ENCODE data around the gene ALDH7A1. TPM values are rescaled to one million over a fixed set of nuclear protein-coding genes. Genes with fewer than 3 reads are reported as not detected.
"Not testable (repeated sequence)": the region's sequence is repeated elsewhere in the genome, so short reads cannot be mapped to it uniquely, and the experiment has no call there.

ALDH7A1 gene
- total RNA-seq, 1 donor from 2014 or later: 128 TPM

GRCh38 chr5:126575644-126576043, 19.4 kb downstream of the ALDH7A1 start:
- no peak for DNase-seq (ENCODE audit: low spot score)
- Mint-ChIP-seq H3K4me3 (no peak overlapping the region), H3K4me1 (no peaks in the 10 kb centered on the region), H3K27ac (no peak overlapping the region), H3K9me3 (no peaks in the 10 kb centered on the region), H3K27me3 (ENCODE audit: insufficient read depth, low read depth) (no peaks in the 10 kb centered on the region), H3K36me3 (peaks cover 25% of the 10 kb centered on the region)
- H3F3A ChIP-seq (ENCODE audit: low read depth): no peaks in the 10 kb centered on the region
- H3K9ac ChIP-seq: no peak overlapping the region
- no peak overlapping the region for H2AFZ ChIP-seq (replicated peaks)
- no peak overlapping the region for H3K4me3 ChIP-seq
- TF ChIP-seq EZH2 (IDR thresholded peaks at IDR 0.05) (no peak), EZH2phosphoT487 (IDR thresholded peaks at IDR 0.05) (no peak), CTCF (IDR thresholded peaks at IDR 0.05) (no peak)
- no peaks in the 10 kb centered on the region for H3K9me3 ChIP-seq (ENCODE audit: low read depth)
- H3K27ac ChIP-seq: no peak overlapping the region
- peaks cover 19% of the 10 kb centered on the region for H3K36me3 ChIP-seq
- H3K79me2 ChIP-seq (ENCODE audit: low read depth): peaks cover 5% of the 10 kb centered on the region
- no peak overlapping the region for H3K4me2 ChIP-seq
- no peaks in the 10 kb centered on the region for H4K20me1 ChIP-seq (ENCODE audit: low read depth)
- no peaks in the 10 kb centered on the region for H3K27me3 ChIP-seq
- H3K4me1 ChIP-seq: no peaks in the 10 kb centered on the region

GRCh38 chr5:126568206-126568755, 26.7 kb downstream of the ALDH7A1 start:
- no peak overlapping the region for H2AFZ ChIP-seq (replicated peaks)
- Mint-ChIP-seq H3K27me3 (ENCODE audit: insufficient read depth, low read depth) (no peaks in the 10 kb centered on the region), H3K36me3 (peaks cover 27% of the 10 kb centered on the region), H3K9me3 (no peaks in the 10 kb centered on the region), H3K4me3 (no peak overlapping the region), H3K4me1 (no peaks in the 10 kb centered on the region), H3K27ac (no peak overlapping the region)
- H3K4me2 ChIP-seq: no peak overlapping the region
- H3F3A ChIP-seq (ENCODE audit: low read depth): no peaks in the 10 kb centered on the region
- no peak overlapping the region for H3K27ac ChIP-seq
- H3K4me3 ChIP-seq: no peak overlapping the region
- no peaks in the 10 kb centered on the region for H3K4me1 ChIP-seq
- DNase-seq (ENCODE audit: low spot score): no peak
- no peaks in the 10 kb centered on the region for H3K27me3 ChIP-seq
- H3K9ac ChIP-seq: no peak overlapping the region
- H3K9me3 ChIP-seq (ENCODE audit: low read depth): no peaks in the 10 kb centered on the region
- TF ChIP-seq EZH2 (IDR thresholded peaks at IDR 0.05): no peak
- H3K79me2 ChIP-seq (ENCODE audit: low read depth): no peaks in the 10 kb centered on the region
- H4K20me1 ChIP-seq (ENCODE audit: low read depth): no peaks in the 10 kb centered on the region
- peaks cover 18% of the 10 kb centered on the region for H3K36me3 ChIP-seq

GRCh38 chr5:126562823-126563222, 32.2 kb downstream of the ALDH7A1 start:
- no peaks in the 10 kb centered on the region for H3K4me1 Mint-ChIP-seq
- H3K4me3 ChIP-seq: no peak overlapping the region
- no peaks in the 10 kb centered on the region for H3K9me3 Mint-ChIP-seq
- no peak overlapping the region for H3K4me2 ChIP-seq
- TF ChIP-seq EZH2phosphoT487 (IDR thresholded peaks at IDR 0.05) (no peak), CTCF (IDR thresholded peaks at IDR 0.05) (no peak), EZH2 (IDR thresholded peaks at IDR 0.05) (no peak)
- no peak for DNase-seq (ENCODE audit: low spot score)
- H3K79me2 ChIP-seq (ENCODE audit: low read depth): no peaks in the 10 kb centered on the region
- H3K36me3 ChIP-seq: no peaks in the 10 kb centered on the region
- H3K9me3 ChIP-seq (ENCODE audit: low read depth): no peaks in the 10 kb centered on the region
- H3K27ac ChIP-seq: no peak overlapping the region
- H3F3A ChIP-seq (ENCODE audit: low read depth): no peaks in the 10 kb centered on the region
- H3K27me3 ChIP-seq: no peaks in the 10 kb centered on the region
- no peaks in the 10 kb centered on the region for H4K20me1 ChIP-seq (ENCODE audit: low read depth)
- no peaks in the 10 kb centered on the region for H3K27me3 Mint-ChIP-seq (ENCODE audit: insufficient read depth, low read depth)
- H2AFZ ChIP-seq (replicated peaks): no peak overlapping the region
- no peak overlapping the region for H3K4me3 Mint-ChIP-seq
- H3K27ac Mint-ChIP-seq: no peak overlapping the region
- no peak overlapping the region for H3K9ac ChIP-seq
- peaks cover 32% of the 10 kb centered on the region for H3K36me3 Mint-ChIP-seq
- no peaks in the 10 kb centered on the region for H3K4me1 ChIP-seq

GRCh38 chr5:126561908-126562307, 33.1 kb downstream of the ALDH7A1 start:
- H3K9me3 Mint-ChIP-seq: no peaks in the 10 kb centered on the region
- H3K36me3 ChIP-seq: no peaks in the 10 kb centered on the region
- H3K27ac ChIP-seq: no peak overlapping the region
- no peak overlapping the region for H3K4me3 ChIP-seq
- no peaks in the 10 kb centered on the region for H3K9me3 ChIP-seq (ENCODE audit: low read depth)
- H3K36me3 Mint-ChIP-seq: peaks cover 32% of the 10 kb centered on the region
- H3K9ac ChIP-seq: no peak overlapping the region
- H3K4me1 ChIP-seq: no peaks in the 10 kb centered on the region
- no peak for DNase-seq (ENCODE audit: low spot score)
- H3K79me2 ChIP-seq (ENCODE audit: low read depth): no peaks in the 10 kb centered on the region
- TF ChIP-seq EZH2phosphoT487 (IDR thresholded peaks at IDR 0.05): no peak
- TF ChIP-seq CTCF (IDR thresholded peaks at IDR 0.05): no peak
- TF ChIP-seq EZH2 (IDR thresholded peaks at IDR 0.05): no peak
- H3K4me2 ChIP-seq: no peak overlapping the region
- H3K4me1 Mint-ChIP-seq: no peaks in the 10 kb centered on the region
- H3K27ac Mint-ChIP-seq: no peak overlapping the region
- H3K27me3 Mint-ChIP-seq (ENCODE audit: insufficient read depth, low read depth): no peaks in the 10 kb centered on the region
- no peak overlapping the region for H3K4me3 Mint-ChIP-seq
- H4K20me1 ChIP-seq (ENCODE audit: low read depth): no peaks in the 10 kb centered on the region
- H2AFZ ChIP-seq (replicated peaks): no peak overlapping the region
- H3F3A ChIP-seq (ENCODE audit: low read depth): no peaks in the 10 kb centered on the region
- H3K27me3 ChIP-seq: no peaks in the 10 kb centered on the region

- not testable (repeated sequence) for H3K4me1 ChIP-seq; H3K9ac ChIP-seq; H2AFZ ChIP-seq (replicated peaks); H3K4me1 Mint-ChIP-seq; H3K9me3 Mint-ChIP-seq; H4K20me1 ChIP-seq (ENCODE audit: low read depth); DNase-seq (ENCODE audit: low spot score); H3K27me3 ChIP-seq; H3K4me3 Mint-ChIP-seq; H3K27ac Mint-ChIP-seq; H3K27ac ChIP-seq; H3K9me3 ChIP-seq (ENCODE audit: low read depth); H3K4me3 ChIP-seq; H3K79me2 ChIP-seq (ENCODE audit: low read depth); H3K27me3 Mint-ChIP-seq (ENCODE audit: insufficient read depth, low read depth); H3F3A ChIP-seq (ENCODE audit: low read depth); H3K4me2 ChIP-seq
- peaks cover 42% of the 10 kb centered on the region for H3K36me3 Mint-ChIP-seq
- H3K36me3 ChIP-seq: peaks cover 13% of the 10 kb centered on the region
These were observed 39.9 kb downstream of the ALDH7A1 start for GRCh38 chr5:126555101-126555500.

All from neural progenitor cell (in vitro differentiated cells).